Measurements from ENCODE around the gene STAT5B. TPM values are rescaled to one million over a fixed set of nuclear protein-coding genes. Genes with fewer than 3 reads are reported as not detected.

The STAT5B gene
- total and polyA plus RNA-seq, 9 of the 15 experiments (the other 6 are each of a cell fraction or from before 2014, with no cell fraction given): 20.8 to 176 (median 92.4) TPM

- TF ChIP-seq ZNF143 (CRISPR knock-in tag; IDR thresholded peaks at IDR 0.05): no peak
- TF ChIP-seq ZNF212 (CRISPR knock-in tag; IDR thresholded peaks at IDR 0.05): no peak
These were observed 46.0 kb downstream of the STAT5B start (continued) for GRCh38 chr17:42230225-42230624.

GRCh38 chr17:42227849-42228700, 48.1 kb downstream of the STAT5B start:
- Histone ChIP-seq H3K27me3 (ENCODE audit: control insufficient read depth in 2 of 2, insufficient read depth in 2 of 2, low read length in 2 of 2) (no peaks in the 10 kb centered on the region), H3K4me3 (no peak overlapping the region), H3K9me3 (replicated peaks; ENCODE audit: control insufficient read depth, insufficient read depth, low read depth, low read length) (no peaks in the 10 kb centered on the region), H3K4me2 (ENCODE audit: insufficient read depth, low read length) (no peak overlapping the region), H3K4me1 (replicated peaks in 1 of 2; ENCODE audit: control insufficient read depth in 2 of 2, insufficient read depth in 2 of 2, low read length in 2 of 2) (no peaks in the 10 kb centered on the region; a peak in 1 of 5 replicates), H3K9ac (ENCODE audit: insufficient read depth in 1 of 2, low read depth in 2 of 2, low read length in 2 of 2) (no peak overlapping the region), H3K79me2 (ENCODE audit: control insufficient read depth, insufficient read depth, low read length) (peaks cover 44% of the 10 kb centered on the region), H3K9me1 (ENCODE audit: control insufficient read depth, insufficient read depth, low read length) (no peaks in the 10 kb centered on the region), H3K36me3 (ENCODE audit: control insufficient read depth, insufficient read depth, low read length) (peaks cover 82% of the 10 kb centered on the region), H4K20me1 (replicated peaks; ENCODE audit: control insufficient read depth, insufficient read depth, low read length) (no peaks in the 10 kb centered on the region), H3K27ac (ENCODE audit: extremely low read depth, low read depth, low read length) (no peak overlapping the region), H2AFZ (ENCODE audit: low read depth, low read length) (no peak overlapping the region)
- DNase-seq (ENCODE audit: extremely low read depth in 1 of 4, low spot score in 3 of 4) (no peak), FAIRE-seq (no peak), ATAC-seq (no peak)
- intact Hi-C loops (cut with micrococcal nuclease) (loop anchor here (10.0 kb wide), 2 partner anchors 87 to 177 kb away; no protein-coding TSS in a partner anchor), in situ Hi-C loops (cut with MboI) (loop anchor here (10.0 kb wide), 1 partner anchor 177 kb away; no protein-coding TSS in a partner anchor)
- no TSS peak for BruUV-seq (replicated peaks)
- ChIA-PET CTCF (ENCODE audit: low intra/inter-chr PET ratio) (no interaction called here), POLR2A (no interaction called here)
- 91% methylated on average over 11 of the region's 11 CpGs for WGBS (ENCODE audit: insufficient coverage, low coverage, missing lambda C conversion rate)
- TF ChIP-seq SMARCA4 (IDR thresholded peaks at IDR 0.05): no peak
- TF ChIP-seq TCF7 (IDR thresholded peaks at IDR 0.05; ENCODE audit: borderline replicate concordance): no peak
- TF ChIP-seq CEBPG (CRISPR knock-in tag; IDR thresholded peaks at IDR 0.05): no peak
- no peak for TF ChIP-seq CEBPG (tag; conservative IDR thresholded peaks at IDR 0.05 in 1 of 2, IDR thresholded peaks at IDR 0.05 in 1 of 2)
- TF ChIP-seq TAF1 (IDR thresholded peaks at IDR 0.05; ENCODE audit: control insufficient read depth, extremely low read depth, insufficient read depth, low read length, severe bottlenecking): no peak
- TF ChIP-seq, protein P1, sequence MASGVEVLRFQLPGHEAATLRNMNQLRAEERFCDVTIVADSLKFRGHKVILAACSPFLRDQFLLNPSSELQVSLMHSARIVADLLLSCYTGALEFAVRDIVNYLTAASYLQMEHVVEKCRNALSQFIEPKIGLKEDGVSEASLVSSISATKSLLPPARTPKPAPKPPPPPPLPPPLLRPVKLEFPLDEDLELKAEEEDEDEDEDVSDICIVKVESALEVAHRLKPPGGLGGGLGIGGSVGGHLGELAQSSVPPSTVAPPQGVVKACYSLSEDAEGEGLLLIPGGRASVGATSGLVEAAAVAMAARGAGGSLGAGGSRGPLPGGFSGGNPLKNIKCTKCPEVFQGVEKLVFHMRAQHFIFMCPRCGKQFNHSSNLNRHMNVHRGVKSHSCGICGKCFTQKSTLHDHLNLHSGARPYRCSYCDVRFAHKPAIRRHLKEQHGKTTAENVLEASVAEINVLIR (CRISPR knock-in tag; IDR thresholded peaks at IDR 0.05): no peak
- TF ChIP-seq, protein P2, sequence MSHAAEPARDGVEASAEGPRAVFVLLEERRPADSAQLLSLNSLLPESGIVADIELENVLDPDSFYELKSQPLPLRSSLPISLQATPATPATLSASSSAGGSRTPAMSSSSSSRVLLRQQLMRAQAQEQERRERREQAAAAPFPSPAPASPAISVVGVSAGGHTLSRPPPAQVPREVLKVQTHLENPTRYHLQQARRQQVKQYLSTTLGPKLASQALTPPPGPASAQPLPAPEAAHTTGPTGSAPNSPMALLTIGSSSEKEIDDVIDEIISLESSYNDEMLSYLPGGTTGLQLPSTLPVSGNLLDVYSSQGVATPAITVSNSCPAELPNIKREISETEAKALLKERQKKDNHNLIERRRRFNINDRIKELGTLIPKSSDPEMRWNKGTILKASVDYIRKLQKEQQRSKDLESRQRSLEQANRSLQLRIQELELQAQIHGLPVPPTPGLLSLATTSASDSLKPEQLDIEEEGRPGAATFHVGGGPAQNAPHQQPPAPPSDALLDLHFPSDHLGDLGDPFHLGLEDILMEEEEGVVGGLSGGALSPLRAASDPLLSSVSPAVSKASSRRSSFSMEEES (CRISPR knock-in tag; IDR thresholded peaks at IDR 0.05): no peak
- no peak for TF ChIP-seq TBL1XR1 (IDR thresholded peaks at IDR 0.05; ENCODE audit: low read length in 2 of 2)
- no peak for TF ChIP-seq ZNF280A (IDR thresholded peaks at IDR 0.05; ENCODE audit: low read depth, partially characterized antibody)
- TF ChIP-seq STAG1 (CRISPR knock-in tag; IDR thresholded peaks at IDR 0.05; ENCODE audit: borderline replicate concordance): no peak
- TF ChIP-seq KLF13 (tag; IDR thresholded peaks at IDR 0.05; ENCODE audit: borderline replicate concordance, low read depth): no peak
- TF ChIP-seq PHB (CRISPR knock-in tag; IDR thresholded peaks at IDR 0.05): no peak
- no peak for TF ChIP-seq TEAD4 (IDR thresholded peaks at IDR 0.05; ENCODE audit: low read length)
- no peak for TF ChIP-seq TEAD4 (CRISPR knock-in tag; IDR thresholded peaks at IDR 0.05; ENCODE audit: borderline replicate concordance)
- TF ChIP-seq CHCHD3 (CRISPR knock-in tag; IDR thresholded peaks at IDR 0.05): no peak

Data from K562 (cell line).